NCI-H128 (cell line): Measurements from ENCODE around the gene MBOAT7.
"Not testable (repeated sequence)": the region's sequence is repeated elsewhere in the genome, so short reads cannot be mapped to it uniquely, and the experiment has no call there.

Source experiments
- DNase-seq: peaks from one replicate; lab custom pipeline; 2025; ENCODE audit not compliant: unreplicated experiment; lab: John Stamatoyannopoulos, UW

The MBOAT7 gene

DNA sequence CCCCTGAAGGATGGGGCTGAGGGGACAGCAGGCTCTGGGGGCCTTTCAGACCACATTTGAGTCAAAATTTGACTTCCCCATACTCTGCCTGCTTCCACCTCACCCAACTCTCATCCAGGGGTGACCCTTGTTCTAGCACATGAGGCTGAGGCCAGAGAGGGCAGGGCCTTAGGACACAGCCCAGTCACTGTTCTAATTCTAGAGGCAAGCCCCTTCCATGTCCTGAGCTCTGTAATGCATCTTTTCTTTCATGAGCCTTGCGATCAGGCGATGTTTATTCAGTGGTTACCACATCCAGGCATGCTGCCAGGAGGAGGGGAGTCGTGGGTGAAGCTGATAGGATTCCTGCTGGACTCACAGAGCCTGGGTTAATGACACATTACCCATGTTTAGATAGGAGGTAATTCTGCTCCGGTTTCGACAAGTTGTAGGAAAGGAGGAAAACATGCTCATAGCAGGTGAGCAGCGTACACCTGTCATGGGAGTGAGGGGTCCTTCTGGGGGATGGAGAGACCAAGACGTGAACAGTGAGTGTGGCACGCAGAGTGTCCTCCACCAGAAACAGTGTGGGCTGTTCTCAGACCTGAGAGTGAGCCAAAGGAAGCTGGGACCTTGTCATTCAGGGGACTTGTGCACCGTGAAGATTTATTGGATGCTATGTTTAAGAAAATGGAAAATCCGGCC lies 20.6 kb upstream of the MBOAT7 start:
- peak; percentile 61 for DNase-seq

DNA sequence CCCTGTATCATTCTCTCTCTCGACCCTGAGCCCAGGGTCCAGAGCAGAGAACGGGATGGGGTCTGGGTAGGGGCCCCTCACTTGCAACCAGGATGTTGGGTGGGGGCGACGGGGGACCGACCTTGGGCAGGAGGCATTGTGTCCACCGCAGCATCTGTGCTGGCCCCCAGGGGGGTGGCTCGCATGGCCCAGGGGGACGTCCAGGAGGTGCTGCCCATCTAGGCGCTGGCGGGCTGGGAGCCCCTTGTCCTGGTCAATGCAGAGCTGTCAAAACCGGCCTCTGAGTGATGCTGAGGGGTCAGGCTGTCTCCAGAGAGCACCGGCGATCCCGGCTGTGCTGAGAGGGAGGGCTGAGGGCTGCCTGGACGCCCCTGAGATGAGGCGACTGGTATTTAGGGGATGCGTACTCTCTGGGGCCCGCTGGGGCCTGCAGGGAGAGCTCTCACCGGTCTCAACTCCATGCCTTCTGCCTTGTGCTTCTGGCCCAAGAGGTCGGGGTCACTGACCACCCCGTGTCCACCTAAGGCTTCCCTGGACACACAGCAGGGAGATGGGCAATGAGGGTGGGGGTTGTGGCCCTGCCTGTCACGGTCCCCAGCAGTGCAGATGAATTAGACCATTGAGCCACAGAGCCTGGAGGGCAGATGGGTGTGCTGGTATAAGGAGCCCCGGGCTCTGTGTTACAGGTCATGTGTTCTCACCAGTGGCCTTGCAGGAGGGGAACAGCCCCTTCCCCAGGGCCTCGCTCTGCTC lies 19.9 kb upstream of the MBOAT7 start:
- no peak for DNase-seq

DNA sequence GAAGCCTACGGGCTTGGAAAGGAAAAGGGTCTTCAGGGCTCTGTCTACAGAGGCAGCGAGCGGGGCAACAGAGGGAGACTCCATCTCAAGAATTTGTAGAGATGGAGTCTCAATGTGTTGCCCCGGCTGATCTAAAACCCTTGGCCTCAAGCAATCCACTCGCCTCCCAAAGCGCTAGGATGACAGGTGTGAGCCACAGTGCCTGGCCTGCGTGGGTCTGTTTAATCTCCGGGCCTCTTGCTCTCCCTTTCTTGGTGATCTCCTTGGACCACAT lies 19.3 kb upstream of the MBOAT7 start:
- DNase-seq = no peak

DNA sequence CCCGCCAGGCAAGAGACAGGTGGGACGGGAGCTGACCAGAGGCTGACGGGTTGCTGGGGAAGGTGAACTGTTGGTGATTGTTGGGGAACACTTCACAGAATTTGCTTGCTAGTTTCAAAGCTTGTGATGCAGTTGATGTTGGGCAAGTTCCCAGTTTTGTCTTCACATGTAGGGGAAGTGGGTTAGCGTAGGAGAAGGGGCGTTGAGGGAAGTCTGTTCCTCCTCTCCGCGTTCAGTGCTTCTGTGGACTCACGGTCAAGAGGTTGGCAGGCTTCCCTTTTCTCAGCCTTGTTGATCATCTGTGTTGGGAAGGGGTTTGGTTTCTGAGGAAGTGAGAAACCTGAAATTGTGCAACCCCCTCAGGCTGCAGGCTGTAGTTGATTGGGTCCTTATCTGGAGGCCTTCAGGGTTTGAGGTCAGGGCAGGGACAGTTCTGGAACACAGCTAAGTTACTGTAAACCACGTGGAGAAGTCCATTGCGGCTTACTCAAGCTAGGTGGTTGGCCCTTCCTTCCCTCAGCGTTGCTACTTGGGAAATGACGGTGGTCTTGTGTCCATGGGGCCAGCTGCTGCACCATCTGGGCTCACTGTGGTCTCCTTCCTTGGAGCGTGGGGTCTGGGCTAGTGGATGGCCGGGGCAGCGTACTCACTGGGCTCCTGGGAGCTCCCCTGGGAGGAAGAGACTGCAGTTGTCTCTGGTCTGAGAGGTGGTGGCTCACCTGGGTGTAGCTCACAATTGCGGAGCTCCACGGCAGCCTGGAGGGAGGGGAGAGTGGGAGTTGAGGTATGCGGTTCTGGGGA lies 18.8 kb upstream of the MBOAT7 start:
- no peak for DNase-seq

DNA sequence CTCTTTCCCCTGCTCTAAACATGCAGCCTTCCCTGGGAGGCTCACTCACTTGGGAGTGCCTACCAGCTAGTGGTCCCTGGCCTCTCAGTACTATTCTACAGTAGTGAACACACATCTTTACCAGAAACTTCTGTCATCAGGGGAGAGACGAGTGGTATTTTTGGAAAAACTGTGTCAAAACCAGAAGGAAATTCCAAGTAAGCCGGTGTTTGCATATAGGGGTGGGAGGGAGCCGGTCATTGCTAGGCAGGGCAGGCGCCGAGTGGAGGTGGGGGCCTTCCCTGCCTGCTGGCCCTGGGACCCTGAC lies 18.2 kb upstream of the MBOAT7 start:
- DNase-seq = no peak

DNA sequence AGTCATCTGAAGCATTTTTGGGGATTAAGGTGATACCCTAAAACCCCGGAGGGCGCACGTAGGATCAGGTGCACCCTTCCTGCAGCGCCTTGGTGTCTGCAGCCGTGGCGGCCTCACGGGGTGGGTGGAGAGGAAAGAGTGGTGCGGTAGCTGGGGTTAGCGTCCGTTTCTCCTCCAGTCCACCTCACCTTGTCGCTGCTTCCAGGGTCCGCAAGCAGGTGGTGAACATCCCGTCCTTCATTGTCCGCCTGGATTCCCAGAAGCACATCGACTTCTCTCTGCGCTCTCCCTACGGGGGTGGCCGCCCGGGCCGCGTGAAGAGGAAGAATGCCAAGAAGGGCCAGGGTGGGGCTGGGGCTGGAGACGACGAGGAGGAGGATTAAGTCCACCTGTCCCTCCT lies 17.8 kb upstream of the MBOAT7 start:
- not testable (repeated sequence) for DNase-seq

DNA sequence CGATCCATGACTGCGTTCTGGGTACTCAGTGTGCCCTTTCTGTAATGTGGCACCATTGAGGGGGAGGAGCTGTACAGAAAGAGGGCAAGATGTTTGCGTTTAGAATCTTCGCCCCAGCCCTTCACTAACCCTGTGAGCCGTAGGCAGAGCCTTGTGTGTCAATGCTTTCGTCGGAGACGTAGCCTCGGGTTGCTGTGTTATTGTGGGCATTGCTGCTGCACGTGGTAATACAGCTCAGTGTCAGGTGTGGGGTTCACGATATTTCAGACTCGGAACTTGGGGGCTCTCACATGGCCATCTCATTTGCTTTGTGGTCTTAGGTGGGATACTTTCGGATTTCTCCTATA lies 17.4 kb upstream of the MBOAT7 start:
- DNase-seq = no peak

DNA sequence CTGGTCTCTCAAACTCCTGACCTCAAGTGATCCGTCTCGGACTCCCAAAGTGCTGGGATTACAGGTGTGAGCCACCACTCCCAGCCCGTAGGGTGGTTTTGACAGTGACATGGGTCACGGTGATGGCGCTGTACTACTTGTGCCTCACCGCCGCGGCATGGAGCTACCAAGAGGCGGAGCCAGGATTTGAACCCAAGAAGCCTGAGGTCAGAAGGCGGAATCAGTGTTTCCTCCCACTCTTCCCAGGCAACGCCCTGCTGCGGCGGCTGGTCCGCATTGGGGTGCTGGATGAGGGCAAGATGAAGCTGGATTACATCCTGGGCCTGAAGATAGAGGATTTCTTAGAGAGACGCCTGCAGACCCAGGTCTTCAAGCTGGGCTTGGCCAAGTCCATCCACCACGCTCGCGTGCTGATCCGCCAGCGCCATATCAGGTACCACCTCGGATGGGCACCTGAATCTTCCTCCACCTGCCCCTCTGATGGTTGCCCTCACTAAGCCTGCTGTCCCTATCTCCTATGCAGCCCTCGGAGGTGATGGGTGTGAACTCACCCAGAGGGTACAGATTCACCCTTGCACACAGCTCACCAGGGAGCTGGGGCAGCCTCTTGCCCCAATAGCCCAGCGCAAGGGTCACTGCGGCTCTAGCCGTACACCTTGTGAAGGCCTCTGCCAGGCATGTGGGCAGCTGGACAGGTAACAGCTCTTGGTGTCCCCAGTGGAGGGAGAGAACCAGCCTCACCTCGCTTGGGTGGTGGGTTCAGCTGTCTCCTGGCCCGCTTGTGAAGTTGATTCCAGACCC lies 16.9 kb upstream of the MBOAT7 start:
- no peak for DNase-seq

DNA sequence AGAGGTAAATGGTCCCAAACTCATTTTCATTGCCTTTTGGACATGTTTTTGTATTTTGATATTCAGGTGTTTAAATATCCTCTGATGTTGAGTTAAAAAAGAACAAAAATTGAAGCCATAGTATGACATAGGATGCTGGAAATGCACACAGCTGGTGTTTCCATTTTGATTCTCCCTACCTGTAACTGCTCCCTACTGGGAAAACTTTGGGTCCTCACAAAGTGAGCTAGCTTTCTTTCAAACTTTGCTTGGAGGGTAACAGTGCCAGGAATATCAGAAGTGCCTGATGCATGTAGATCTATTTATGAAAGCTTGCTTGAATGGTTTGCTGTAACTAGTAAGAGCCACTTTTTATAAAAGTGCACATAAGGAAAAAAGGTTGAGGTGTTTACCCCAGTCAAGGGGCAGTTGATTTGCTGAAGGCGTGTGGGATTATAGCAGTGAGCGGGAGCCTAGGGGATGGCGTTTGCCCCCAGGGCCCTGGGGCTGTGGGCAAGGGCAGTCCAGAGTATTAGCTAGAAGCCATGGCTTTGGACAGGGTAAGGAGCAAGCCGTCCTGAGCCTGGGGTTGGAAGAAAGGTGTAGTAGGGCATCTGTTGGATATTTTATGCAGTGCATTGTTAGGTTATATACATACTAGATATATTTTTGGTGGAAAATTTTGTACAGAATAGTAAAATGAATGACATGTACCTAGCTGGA lies 15.5 kb upstream of the MBOAT7 start:
- DNase-seq = no peak

DNA sequence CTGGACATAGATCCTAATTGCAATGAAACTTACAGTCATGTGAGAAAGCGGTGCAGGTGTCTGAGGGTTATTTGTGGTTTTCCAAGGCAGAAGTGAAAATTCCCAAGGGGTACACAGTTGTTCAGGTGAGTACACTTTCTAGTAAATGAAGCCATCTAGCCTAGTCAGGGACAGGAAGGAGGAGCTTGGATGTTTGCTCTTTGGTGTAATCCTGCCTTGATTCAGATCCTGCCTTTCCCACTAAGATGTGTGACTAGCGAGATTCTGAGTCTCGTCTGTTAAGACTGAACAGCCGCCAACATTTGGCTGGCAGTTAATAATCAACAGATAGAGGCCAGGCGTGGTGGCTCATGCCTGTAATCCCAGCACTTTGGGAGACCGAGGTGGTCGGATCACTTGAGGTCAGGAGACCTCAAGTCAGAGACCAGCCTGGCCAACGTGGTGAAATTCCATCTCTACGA lies 13.8 kb upstream of the MBOAT7 start:
- no peak for DNase-seq

DNA sequence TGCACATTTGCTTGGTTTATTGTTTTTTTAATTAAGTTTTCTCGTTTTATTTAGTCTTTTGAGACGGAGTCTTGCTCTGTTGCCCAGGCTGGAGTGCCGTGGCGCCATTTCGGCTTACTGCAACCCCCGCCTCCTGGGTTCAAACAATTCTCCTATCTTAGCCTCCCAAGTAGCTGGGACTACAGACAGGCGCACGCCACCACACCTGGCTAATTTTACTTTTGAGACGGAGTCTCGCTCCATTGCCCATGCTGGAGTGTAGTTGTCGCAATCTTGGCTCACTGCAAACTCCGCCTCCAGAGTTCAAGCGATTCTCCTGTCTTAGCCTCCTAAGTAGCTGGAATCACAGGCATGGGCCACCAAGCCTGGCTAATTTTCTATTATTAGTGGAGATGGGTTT lies 12.6 kb upstream of the MBOAT7 start:
- DNase-seq = no peak

DNA sequence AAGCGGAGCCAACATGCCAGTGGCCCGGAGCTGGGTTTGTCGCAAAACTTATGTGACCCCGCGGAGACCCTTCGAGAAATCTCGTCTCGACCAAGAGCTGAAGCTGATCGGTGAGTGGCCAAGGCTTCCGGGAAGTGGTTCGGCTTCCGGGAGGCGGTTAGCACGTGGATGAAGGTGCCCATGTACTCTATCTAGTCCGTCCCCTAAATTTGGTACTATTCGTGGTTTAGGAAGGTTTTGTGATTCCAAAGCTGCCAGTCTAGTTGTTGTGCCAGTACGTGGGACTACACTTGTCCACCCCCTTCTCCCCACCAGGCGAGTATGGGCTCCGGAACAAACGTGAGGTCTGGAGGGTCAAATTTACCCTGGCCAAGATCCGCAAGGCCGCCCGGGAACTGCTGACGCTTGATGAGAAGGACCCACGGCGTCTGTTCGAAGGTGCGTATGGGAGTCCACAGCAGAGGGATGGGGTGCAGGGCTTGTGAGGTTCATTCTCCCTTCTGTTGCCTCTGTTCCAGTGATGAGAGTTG lies 11.9 kb upstream of the MBOAT7 start:
- DNase-seq = no peak

DNA sequence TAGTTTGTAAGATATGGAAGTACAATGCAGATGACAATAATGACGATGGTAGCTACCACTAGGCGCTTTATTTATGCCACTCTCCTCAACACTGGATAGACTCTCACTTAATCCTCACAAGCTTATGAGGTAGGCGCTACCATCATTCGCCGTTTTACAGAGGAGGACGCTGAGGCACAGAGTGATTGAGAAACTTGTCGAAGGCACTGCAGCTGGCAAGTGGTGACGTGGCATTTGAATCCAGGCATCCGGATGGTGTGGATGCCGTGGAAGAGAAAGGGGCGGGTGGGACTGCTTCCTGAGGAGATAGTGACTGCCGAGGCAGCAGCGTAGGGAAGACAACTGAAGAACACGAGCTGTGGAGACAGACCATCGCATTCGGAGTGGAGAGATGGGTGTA lies 10.0 kb upstream of the MBOAT7 start:
- DNase-seq = no peak

DNA sequence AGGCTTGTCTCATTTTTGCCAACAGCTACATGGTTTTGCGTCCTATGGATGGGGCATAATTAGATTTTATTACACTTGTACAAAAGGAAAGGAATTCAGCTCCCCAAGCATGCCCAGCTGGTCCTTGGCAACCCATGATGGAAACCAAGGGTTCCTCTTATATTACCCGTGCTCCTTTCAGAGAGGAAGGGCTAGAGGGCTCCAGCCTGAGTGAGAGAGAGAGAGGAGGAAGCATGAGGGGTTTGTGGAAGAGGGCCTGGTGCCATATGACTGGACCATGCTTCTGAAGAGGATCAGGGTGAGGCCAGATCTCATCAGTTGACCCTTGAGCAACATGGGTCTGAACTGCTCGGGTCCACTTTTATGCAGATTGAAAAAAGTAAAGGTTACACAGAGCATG lies 7.7 kb upstream of the MBOAT7 start:
- DNase-seq = no peak

DNA sequence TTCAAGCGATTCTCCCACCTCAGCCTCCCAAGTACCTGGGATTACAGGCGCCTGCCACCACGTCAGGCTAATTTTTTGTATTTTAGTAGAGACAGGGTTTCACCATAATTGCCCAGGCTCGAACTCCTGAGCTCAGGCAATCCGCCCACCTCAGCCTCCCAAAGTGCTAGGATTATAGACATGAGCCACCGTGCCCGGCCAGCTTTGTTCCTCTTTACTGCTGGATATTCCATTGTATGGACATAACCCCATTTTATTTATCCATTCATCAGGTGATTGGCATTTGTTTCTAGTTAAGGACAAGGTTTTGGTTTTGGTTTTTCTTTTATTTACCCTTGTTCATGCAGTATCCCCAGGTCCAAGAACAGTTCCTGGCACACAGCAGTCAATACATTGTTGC lies 7.2 kb upstream of the MBOAT7 start:
- DNase-seq = no peak

DNA sequence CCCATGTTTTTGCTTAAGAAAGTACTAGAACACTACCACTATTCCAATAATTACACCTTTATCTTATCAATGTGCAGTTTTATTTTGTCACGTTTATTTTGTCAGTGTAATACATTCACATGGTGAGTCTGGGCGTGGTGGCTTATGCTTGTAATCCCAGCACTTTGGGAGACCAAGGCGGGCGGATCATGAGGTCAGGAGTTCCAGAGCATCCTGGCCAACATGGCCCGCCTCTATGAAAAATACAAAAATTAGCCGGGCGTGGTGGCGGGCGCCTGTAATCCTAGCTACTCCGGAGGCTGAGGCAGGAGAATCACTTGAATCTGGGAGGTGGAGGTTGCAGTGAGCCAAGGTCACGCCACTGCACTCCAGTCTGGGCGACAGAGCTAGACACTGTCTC lies 5.1 kb upstream of the MBOAT7 start:
- DNase-seq = not testable (repeated sequence)

DNA sequence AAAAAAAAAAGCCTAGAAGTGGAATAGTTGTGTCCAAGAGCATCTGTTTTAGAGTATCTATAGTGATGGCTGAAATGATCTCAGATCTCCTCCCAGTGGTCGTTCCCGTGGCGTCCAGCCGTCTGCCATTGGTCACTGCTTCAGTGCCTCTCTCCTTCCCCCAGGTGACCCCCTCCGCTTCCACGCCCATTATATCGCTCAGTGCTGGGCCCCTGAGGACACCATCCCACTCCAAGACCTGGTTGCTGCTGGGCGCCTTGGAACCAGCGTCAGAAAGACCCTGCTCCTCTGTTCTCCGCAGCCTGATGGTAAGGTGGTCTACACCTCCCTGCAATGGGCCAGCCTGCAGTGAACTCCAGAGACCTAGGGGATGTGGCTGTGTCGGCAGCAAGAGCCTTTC lies 3.6 kb upstream of the MBOAT7 start:
- no peak for DNase-seq

DNA sequence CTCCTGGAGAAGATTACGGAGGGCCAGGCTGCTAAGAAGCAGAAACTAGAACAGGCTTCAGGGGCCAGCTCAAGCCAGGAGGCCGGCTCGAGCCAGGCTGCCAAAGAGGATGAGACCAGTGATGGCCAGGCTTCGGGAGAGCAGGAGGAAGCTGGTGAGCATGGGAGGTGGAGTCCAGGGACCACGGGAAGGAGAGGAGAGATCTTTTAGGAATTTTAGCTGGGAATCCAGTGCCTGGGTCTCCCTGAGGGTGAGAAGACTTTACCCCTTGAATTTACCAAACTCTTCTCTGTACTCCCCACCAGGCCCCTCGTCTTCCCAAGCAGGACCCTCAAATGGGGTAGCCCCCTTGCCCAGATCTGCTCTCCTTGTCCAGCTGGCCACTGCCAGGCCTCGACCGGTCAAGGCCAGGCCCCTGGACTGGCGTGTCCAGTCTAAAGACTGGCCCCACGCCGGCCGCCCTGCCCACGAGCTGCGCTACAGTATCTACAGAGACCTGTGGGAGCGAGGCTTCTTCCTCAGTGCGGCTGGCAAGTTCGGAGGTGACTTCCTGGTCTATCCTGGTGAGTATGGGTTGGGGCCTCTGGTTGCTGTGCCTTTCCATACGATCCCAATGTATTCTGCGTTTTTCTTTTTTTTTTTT lies 2.6 kb upstream of the MBOAT7 start:
- DNase-seq = no peak

DNA sequence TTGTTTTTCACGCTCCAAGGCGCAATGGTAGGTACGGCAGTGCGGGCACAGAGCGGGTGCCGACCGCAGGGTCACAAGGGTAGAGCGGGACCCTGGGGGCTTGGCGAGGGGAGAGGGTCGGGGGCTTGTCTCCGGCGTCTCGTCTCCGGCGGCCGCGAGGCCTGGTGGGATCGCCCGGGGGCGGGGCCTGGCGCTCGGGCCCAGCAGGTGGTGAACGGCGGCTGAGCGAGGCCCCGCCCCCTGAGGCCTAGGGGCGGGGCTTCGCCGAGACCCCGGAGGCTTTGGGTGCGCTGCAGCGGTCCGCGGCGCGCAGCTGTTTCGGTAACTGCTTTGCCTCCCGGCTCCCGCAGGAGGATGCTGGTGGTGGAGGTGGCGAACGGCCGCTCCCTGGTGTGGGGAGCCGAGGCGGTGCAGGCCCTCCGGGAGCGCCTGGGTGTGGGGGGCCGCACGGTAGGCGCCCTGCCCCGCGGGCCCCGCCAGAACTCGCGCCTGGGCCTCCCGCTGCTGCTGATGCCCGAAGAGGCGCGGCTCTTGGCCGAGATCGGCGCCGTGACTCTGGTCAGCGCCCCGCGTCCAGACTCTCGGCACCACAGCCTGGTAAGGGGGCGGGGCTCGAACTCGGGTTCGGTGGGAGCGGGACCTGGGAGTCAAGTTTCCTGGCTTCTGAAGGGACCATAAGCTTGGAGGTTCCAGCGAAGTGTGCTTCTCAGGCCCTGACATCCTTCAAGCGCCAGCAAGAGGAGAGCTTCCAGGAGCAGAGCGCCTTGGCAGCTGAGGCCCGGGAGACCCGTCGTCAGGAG lies 1.8 kb upstream of the MBOAT7 start, which contains the start of gene TSEN34:
Gene TSEN34 (plus strand): TSS at position 298 of the 800 bp plus-strand sequence. CDS start 57 bp downstream, at position 355.
- peak; percentile 76 for DNase-seq
